ENCODE measurements around the gene DMD.

- TF ChIP-seq CTCF (IDR thresholded peaks at IDR 0.05; ENCODE audit: low read length) (no peak), EZH2 (optimal IDR thresholded peaks at IDR 0.05; ENCODE audit: low read depth, low read length) (no peak)
Measured at GRCh38 chrX:31334997-31335396, 1876.4 kb downstream of the DMD start.

Measured in MM.1S (cell line).